Hepatocyte (in vitro differentiated cells): ENCODE results near the gene YARS2. TPM values are rescaled to one million over a fixed set of nuclear protein-coding genes. Genes with fewer than 3 reads are reported as not detected.

Experiments used
- DNase-seq: peaks from one replicate; pipeline ENCODE4 v3.0.0-alpha.2; 2016; ENCODE audit warnings: low spot score
- H2AFZ ChIP-seq: fragments of 200-600 bp; sonication (generic); 2 replicates; pipeline ENCODE4 v1.6.0; 2016; ENCODE audit warnings: antibody characterized with exemption, mild to moderate bottlenecking
- H3K27ac ChIP-seq: fragments of 200-600 bp; sonication (generic); 2 replicates; pipeline ENCODE4 v1.5.1; 2016; ENCODE audit warnings: mild to moderate bottlenecking
- H3K27me3 ChIP-seq: fragments of 200-600 bp; sonication (generic); 2 replicates; pipeline ENCODE4 v1.6.1; 2016
- H3K36me3 ChIP-seq: fragments of 200-600 bp; sonication (generic); replicated peaks from 2 replicates; pipeline ENCODE4 v1.5.1; 2016; ENCODE audit warnings: low read depth; ENCODE audit not compliant: insufficient read depth
- H3K4me1 ChIP-seq: fragments of 200-600 bp; sonication (generic); 2 replicates; pipeline ENCODE4 v1.5.1; 2016; ENCODE audit warnings: mild to moderate bottlenecking, moderate library complexity; ENCODE audit not compliant: insufficient read depth
- H3K4me2 ChIP-seq: fragments of 200-600 bp; sonication (generic); 2 replicates; pipeline ENCODE4 v1.6.0; 2016
- H3K4me3 ChIP-seq: fragments of 200-600 bp; sonication (generic); 2 replicates; pipeline ENCODE4 v1.5.1; 2016; ENCODE audit warnings: mild to moderate bottlenecking
- H3K79me2 ChIP-seq: fragments of 200-600 bp; sonication (generic); 2 replicates; pipeline ENCODE4 v1.6.0; 2017; ENCODE audit warnings: mild to moderate bottlenecking
- H3K9me2 ChIP-seq: fragments of 200-600 bp; sonication (generic); replicated peaks from 2 replicates; pipeline ENCODE4 v1.6.0; 2017; ENCODE audit warnings: mild to moderate bottlenecking; ENCODE audit not compliant: insufficient read depth
- H3K9me3 ChIP-seq: fragments of 200-600 bp; sonication (generic); 2 replicates; pipeline ENCODE4 v1.5.1; 2016; ENCODE audit warnings: low read depth, mild to moderate bottlenecking
- H4K20me1 ChIP-seq: fragments of 200-600 bp; sonication (generic); 2 replicates; pipeline ENCODE4 v1.6.0; 2016; ENCODE audit warnings: mild to moderate bottlenecking; ENCODE audit not compliant: insufficient read depth, poor library complexity, severe bottlenecking
- CTCF ChIP-seq: fragments of 200-600 bp; sonication (generic); IDR thresholded peaks from 2 replicates; pipeline ENCODE4 v1.5.1; 2016; ENCODE audit warnings: antibody characterized with exemption, mild to moderate bottlenecking; ENCODE audit not compliant: poor library complexity
- EZH2 ChIP-seq: fragments of 200-600 bp; sonication (generic); IDR thresholded peaks from 2 replicates; pipeline ENCODE4 v1.6.1; 2016; ENCODE audit warnings: antibody characterized with exemption, mild to moderate bottlenecking, borderline replicate concordance
- EZH2phosphoT487 ChIP-seq: fragments of 200-600 bp; sonication (generic); IDR thresholded peaks from one replicate; pipeline ENCODE4 v1.6.1; 2018; ENCODE audit warnings: antibody characterized with exemption, mild to moderate bottlenecking, low read depth, moderate library complexity; ENCODE audit not compliant: unreplicated experiment, severe bottlenecking
- WGBS: methylation state at CpG from one replicate; pipeline ENCODE4 v1.1.6; 2016; ENCODE audit warnings: low lambda C conversion rate; ENCODE audit errors: missing lambda C conversion rate; 5-methylcytosine and 5-hydroxymethylcytosine counted together
- polyA plus RNA-seq: library from polyadenylated mRNA; unstranded; fragments of >200 nt; fragmentation: Nextera tagmentation; extraction: Ambion mirVana; gene quantifications from 2 replicates; pipeline ENCODE4 v1.2.1, GENCODE V29; 2016
- total RNA-seq: library from RNA; depleted of rRNA; stranded (reverse); fragments of >200 nt; gene quantifications from 2 replicates; pipeline ENCODE4 v1.2.3, GENCODE V29; 2014

Gene YARS2
- total and polyA plus RNA-seq, 2 experiments from 2014 or later: 34.2 to 34.4 TPM

DNA sequence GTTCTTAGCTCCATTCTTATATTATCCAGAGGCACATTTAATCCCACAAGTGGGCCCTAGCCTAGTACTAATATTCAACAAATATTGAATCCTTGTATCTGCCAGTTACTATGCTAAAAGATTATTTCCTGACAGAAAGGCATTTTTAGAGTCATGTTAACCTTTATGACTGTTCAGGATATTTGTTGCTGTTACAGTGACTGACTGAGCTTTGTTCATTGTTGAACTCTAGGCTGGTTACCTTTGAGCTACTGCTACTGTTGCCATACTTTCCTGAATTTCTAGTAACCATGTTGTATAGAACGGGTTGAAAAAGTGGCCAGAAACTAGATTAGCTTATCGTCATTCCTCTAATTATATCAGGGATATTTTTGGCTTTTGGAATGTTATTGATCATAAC, 46.8 kb downstream of the YARS2 start:
- DNase-seq: no peak
- H3K36me3 ChIP-seq: no peaks in the 10 kb centered on the region
- H3K4me2 ChIP-seq: no peak overlapping the region
- no peaks in the 10 kb centered on the region for H3K27me3 ChIP-seq
- H2AFZ ChIP-seq: no peak overlapping the region
- no peaks in the 10 kb centered on the region for H4K20me1 ChIP-seq
- no peaks in the 10 kb centered on the region for H3K9me2 ChIP-seq
- no peaks in the 10 kb centered on the region for H3K9me3 ChIP-seq
- H3K27ac ChIP-seq: no peak overlapping the region
- peaks cover 9% of the 10 kb centered on the region for H3K79me2 ChIP-seq
- H3K4me1 ChIP-seq: no peaks in the 10 kb centered on the region
- TF ChIP-seq EZH2phosphoT487 (no peak), EZH2 (no peak), CTCF (no peak)
- 100% methylated on average over 2 of the region's 2 CpGs for WGBS
- no peak overlapping the region for H3K4me3 ChIP-seq

DNA sequence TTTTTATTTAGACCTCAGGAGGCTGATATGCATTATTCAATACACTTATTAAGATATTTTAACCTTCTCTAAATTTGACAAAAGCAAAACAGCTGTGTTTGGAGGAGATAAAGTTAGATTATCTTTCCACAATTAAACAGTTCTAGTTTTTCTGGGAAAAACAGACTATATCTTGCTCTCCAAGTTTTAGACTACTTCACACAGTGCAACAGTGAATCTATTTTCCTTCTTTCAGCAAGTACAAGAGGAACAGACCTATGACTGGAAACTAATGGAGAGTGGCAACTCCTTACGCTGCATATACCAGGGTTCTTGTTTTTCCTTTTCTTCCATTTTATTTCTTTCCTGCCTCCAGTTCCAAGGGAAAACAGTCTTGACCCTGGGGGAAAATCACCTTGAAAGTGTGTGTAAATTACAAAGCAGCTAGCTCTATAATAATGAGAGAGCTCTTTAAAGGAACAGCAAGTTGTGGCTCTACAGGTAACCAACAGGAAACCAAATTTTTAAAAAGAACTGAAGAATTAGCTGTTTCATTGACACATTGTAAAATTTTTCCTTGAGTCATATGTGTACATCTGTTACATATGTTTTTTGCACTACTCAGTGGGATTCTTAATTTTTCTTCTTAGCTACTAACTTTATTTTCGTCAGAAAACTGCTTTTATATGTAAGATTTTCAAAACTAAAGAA, 49.2 kb downstream of the YARS2 start:
- TF ChIP-seq CTCF (no peak), EZH2phosphoT487 (no peak), EZH2 (no peak)
- peaks cover 9% of the 10 kb centered on the region for H3K79me2 ChIP-seq
- WGBS: 95% methylated on average over 2 of the region's 2 CpGs

GRCh38 chr12:32705783-32706182, 49.9 kb downstream of the YARS2 start:
- H3K9me3 ChIP-seq: no peaks in the 10 kb centered on the region
- TF ChIP-seq CTCF: no peak
- TF ChIP-seq EZH2phosphoT487: no peak
- TF ChIP-seq EZH2: no peak

More for the DNA sequence above, 49.2 kb downstream of the YARS2 start:
- H3K9me3 ChIP-seq: no peaks in the 10 kb centered on the region
- DNase-seq: no peak
- no peak overlapping the region for H3K4me3 ChIP-seq
- H3K4me1 ChIP-seq: no peaks in the 10 kb centered on the region
- no peak overlapping the region for H3K27ac ChIP-seq
- H3K4me2 ChIP-seq: no peak overlapping the region
- H3K27me3 ChIP-seq: no peaks in the 10 kb centered on the region
- no peaks in the 10 kb centered on the region for H3K9me2 ChIP-seq
- no peaks in the 10 kb centered on the region for H3K36me3 ChIP-seq
- H4K20me1 ChIP-seq: no peaks in the 10 kb centered on the region
- no peak overlapping the region for H2AFZ ChIP-seq

More at GRCh38 chr12:32705783-32706182, 49.9 kb downstream of the YARS2 start:
- Histone ChIP-seq H3K79me2 (peaks cover 14% of the 10 kb centered on the region), H3K9me2 (no peaks in the 10 kb centered on the region), H2AFZ (no peak overlapping the region), H3K27ac (no peak overlapping the region), H3K4me1 (no peaks in the 10 kb centered on the region), H3K36me3 (no peaks in the 10 kb centered on the region), H4K20me1 (no peaks in the 10 kb centered on the region), H3K27me3 (no peaks in the 10 kb centered on the region), H3K4me2 (no peak overlapping the region), H3K4me3 (no peak overlapping the region)
- DNase-seq: no peak
